GM12872 (cell line): ENCODE measurements around the gene FTSJ1.

Experiments
- CTCF ChIP-seq: IDR thresholded peaks from 3 replicates; pipeline ENCODE4 v1.5.1; 2011; ENCODE audit warnings: low read depth, mild to moderate bottlenecking, low read length, moderate library complexity; ENCODE audit not compliant: insufficient read depth

FTSJ1 gene

GRCh38 chrX:48487362-48487798 lies 11.4 kb downstream of the FTSJ1 start:
- no peak for TF ChIP-seq CTCF

- TF ChIP-seq CTCF: no peak
Observed at GRCh38 chrX:48488034-48488433, 12.0 kb downstream of the FTSJ1 start.

- TF ChIP-seq CTCF: no peak
Observed at GRCh38 chrX:48489296-48489695, 13.3 kb downstream of the FTSJ1 start.

GRCh38 chrX:48489892-48490291 lies 13.9 kb downstream of the FTSJ1 start:
- no peak for TF ChIP-seq CTCF

- TF ChIP-seq CTCF: no peak
Observed at GRCh38 chrX:48490661-48491060, 14.7 kb downstream of the FTSJ1 start.

GRCh38 chrX:48491809-48492208 lies 15.8 kb downstream of the FTSJ1 start:
- no peak for TF ChIP-seq CTCF

- no peak for TF ChIP-seq CTCF
Observed at GRCh38 chrX:48492293-48492910, 16.4 kb downstream of the FTSJ1 start.
